Right lobe of liver (tissue), 6 donors: Measurements from ENCODE around the gene GSTP1. TPM values are rescaled to one million over a fixed set of nuclear protein-coding genes. Genes with fewer than 3 reads are reported as not detected.

Experiments used
- ATAC-seq, 4 donors: fragments of 200-7000 bp; cut with Tn5 transposase; one replicate each; pipeline ENCODE4 v1.9.1; 2020; ENCODE audit warnings: mild to moderate bottlenecking in 4 of 4, moderate library complexity in 4 of 4
- DNase-seq, 3 donors: peaks; one replicate each; pipeline ENCODE4 v3.0.0-alpha.2; 2020
- H3K27ac ChIP-seq, 3 donors: fragments of 200-600 bp; one replicate each; pipeline ENCODE4 v1.8.0; 2022
- H3K27me3 ChIP-seq, 2 donors: fragments of 200-600 bp; one replicate each; pipeline ENCODE4 v1.8.0; 2022
- H3K36me3 ChIP-seq, 4 donors: fragments of 200-600 bp; sonication (generic) in 1 of 4; one replicate each; pipeline versions ENCODE4 v1.5.1 to v1.8.0; 2017 to 2022; ENCODE audit warnings: control low read depth in 1 of 4
- H3K4me1 ChIP-seq, 4 donors: fragments of 200-600 bp; sonication (generic) in 1 of 4; one replicate each; pipeline versions ENCODE4 v1.5.1 to v1.8.0; 2017 to 2022; ENCODE audit warnings: control low read depth in 1 of 4
- H3K4me3 ChIP-seq, 3 donors: fragments of 200-600 bp; one replicate each; pipeline ENCODE4 v1.8.0; 2022
- H3K9me3 ChIP-seq, 4 donors: fragments of 200-600 bp; sonication (generic) in 1 of 4; one replicate each; pipeline versions ENCODE4 v1.5.1 to v1.8.0; 2017 to 2022; ENCODE audit warnings: control low read depth in 1 of 4
- CTCF ChIP-seq, 4 donors: fragments of 200-600 bp in 3 of 4; fragments of 450-650 bp in 1 of 4; IDR thresholded peaks; one replicate each; pipeline versions ENCODE4 v1.5.1 to v1.8.0; 2016 to 2022; ENCODE audit warnings: antibody characterized with exemption in 4 of 4, mild to moderate bottlenecking in 2 of 4
- POLR2A ChIP-seq: fragments of 450-650 bp; IDR thresholded peaks from one replicate; pipeline ENCODE4 v1.6.1; 2017; ENCODE audit warnings: antibody characterized with exemption, mild to moderate bottlenecking
- WGBS: methylation state at CpG from one replicate; pipeline ENCODE4 v1.1.6; 2018; ENCODE audit warnings: low coverage, low lambda C conversion rate; ENCODE audit not compliant: insufficient coverage; ENCODE audit errors: missing lambda C conversion rate; 5-methylcytosine and 5-hydroxymethylcytosine counted together
- intact Hi-C, 2 donors: fragments of 100-400 bp; cut with DNase I; formaldehyde crosslinking; loops; one replicate each; pipeline versions ENCODE4 v1.11.2 to v1.14.1; 2022
- total RNA-seq, 6 experiments: library from RNA; depleted of rRNA in 2 of 6; stranded (reverse); fragments of >200 nt in 2 of 6; fragmentation: NEBNext Ultra II Directional in 3 of 6; extraction: Animal tissue kit (Norgen Biotek cat#: 25700) in 3 of 6; gene quantifications; one replicate each; pipeline versions ENCODE4 v1.1.0 to v1.2.4, GENCODE V29; 2016 to 2023
- donor health status: DM: no; HTN: yes; CAD: no.
- donor health status: DM: no; HTN: no; CAD: no.
- donor health status: DM: no; HTN: no; CAD: no.
- donor health status: DM: no; HTN: yes; CAD: no.
- donor health status: DM: no; HTN: yes; CAD: no.

GSTP1 gene
- total RNA-seq, 6 experiments from 2014 or later, result 16.6 to 51.4 (median 32.3) TPM

- WGBS, result 100% methylated on average over 2 of the region's 8 CpGs
- intact Hi-C loops, result no loop called here
- Histone ChIP-seq H3K27me3 (no peaks in the 10 kb centered on the region), H3K4me1 (peaks cover 0 to 8% (median 4%) of the 10 kb centered on the region in 4 donors), H3K36me3 (peaks cover 0 to 29% (median 6%) of the 10 kb centered on the region in 4 donors), H3K4me3 (no peak overlapping the region), H3K9me3 (no peaks in the 10 kb centered on the region), H3K27ac (no peak overlapping the region)
- DNase-seq, result no peak
- ATAC-seq, result no peak
- TF ChIP-seq POLR2A (no peak), CTCF (IDR thresholded peaks at IDR 0.05) (no peak)
These were observed 24.9 kb downstream of the GSTP1 start for GRCh38 chr11:67608486-67608885.

- intact Hi-C loops, result no loop called here
- no peaks in the 10 kb centered on the region for H3K27me3 ChIP-seq
- WGBS, result no CpG with 5 or more reads among the region's 10 CpGs
- H3K4me1 ChIP-seq, result peaks cover 0 to 8% (median 4%) of the 10 kb centered on the region in 4 donors
- ATAC-seq (no peak), DNase-seq (no peak)
- TF ChIP-seq POLR2A (no peak), CTCF (IDR thresholded peaks at IDR 0.05) (no peak)
- H3K9me3 ChIP-seq, result no peaks in the 10 kb centered on the region
- no peak overlapping the region for H3K4me3 ChIP-seq
- H3K27ac ChIP-seq, result no peak overlapping the region
- H3K36me3 ChIP-seq, result peaks cover 0 to 29% (median 6%) of the 10 kb centered on the region in 4 donors
These were observed 25.7 kb downstream of the GSTP1 start for GRCh38 chr11:67609316-67609715.

- WGBS, result no CpG with 5 or more reads among the region's 15 CpGs
- ATAC-seq (no peak), DNase-seq (no peak)
- no peak overlapping the region for H3K27ac ChIP-seq
- intact Hi-C loops, result no loop called here
- no peaks in the 10 kb centered on the region for H3K27me3 ChIP-seq
- H3K36me3 ChIP-seq, result peaks cover 0 to 29% (median 6%) of the 10 kb centered on the region in 4 donors
- TF ChIP-seq CTCF (IDR thresholded peaks at IDR 0.05), result no peak
- no peak for TF ChIP-seq POLR2A
- H3K4me3 ChIP-seq, result no peak overlapping the region
- peaks cover 0 to 8% (median 4%) of the 10 kb centered on the region in 4 donors for H3K4me1 ChIP-seq
- no peaks in the 10 kb centered on the region for H3K9me3 ChIP-seq
These were observed 26.8 kb downstream of the GSTP1 start for GRCh38 chr11:67610302-67610868.

- DNase-seq (no peak), ATAC-seq (no peak)
- peaks cover 0 to 29% (median 6%) of the 10 kb centered on the region in 4 donors for H3K36me3 ChIP-seq
- no peak overlapping the region for H3K4me3 ChIP-seq
- no peaks in the 10 kb centered on the region for H3K9me3 ChIP-seq
- no peaks in the 10 kb centered on the region for H3K27me3 ChIP-seq
- intact Hi-C loops, result no loop called here
- no peak overlapping the region for H3K27ac ChIP-seq
- TF ChIP-seq CTCF (IDR thresholded peaks at IDR 0.05), result no peak
- TF ChIP-seq POLR2A, result no peak
- H3K4me1 ChIP-seq, result peaks cover 0 to 8% (median 4%) of the 10 kb centered on the region in 4 donors
- WGBS, result no CpG with 5 or more reads among the region's 14 CpGs
These were observed 27.6 kb downstream of the GSTP1 start for GRCh38 chr11:67611165-67611564.
